Spinal cord (tissue), 10 donors: ENCODE data around the gene TCF7L1. TPM values are rescaled to one million over a fixed set of nuclear protein-coding genes. Genes with fewer than 3 reads are reported as not detected.
"Not testable (repeated sequence)": the region's sequence is repeated elsewhere in the genome, so short reads cannot be mapped to it uniquely, and the experiment has no call there.

ENCODE experiments used
- DNase-seq, 6 donors: peaks; one replicate each; pipeline versions ENCODE4 v3.0.0 to v3.0.0-alpha.2; 2013 to 2015; ENCODE audit warnings: low spot score in 6 of 6, low read depth in 4 of 6
- H3K27ac ChIP-seq: one replicate; pipeline ENCODE4 v1.5.1; 2013; ENCODE audit warnings: low read depth, low read length, control low read depth
- H3K27me3 ChIP-seq: one replicate; pipeline ENCODE4 v1.6.1; 2013; ENCODE audit warnings: low read length; ENCODE audit not compliant: control insufficient read depth, insufficient read depth
- H3K36me3 ChIP-seq: one replicate; pipeline ENCODE4 v1.6.1; 2013; ENCODE audit warnings: low read length; ENCODE audit not compliant: control insufficient read depth, insufficient read depth
- H3K4me1 ChIP-seq: one replicate; pipeline ENCODE4 v1.6.1; 2013; ENCODE audit warnings: low read length; ENCODE audit not compliant: control insufficient read depth, insufficient read depth
- H3K4me3 ChIP-seq: one replicate; pipeline ENCODE4 v1.5.1; 2013; ENCODE audit warnings: low read depth, low read length, control low read depth
- H3K9me3 ChIP-seq: one replicate; pipeline ENCODE4 v1.6.1; 2013; ENCODE audit warnings: low read length; ENCODE audit not compliant: control insufficient read depth, insufficient read depth
- WGBS: methylation state at CpG from one replicate; pipeline ENCODE4 v1.1.5; 2013; ENCODE audit warnings: missing lambda C conversion rate; ENCODE audit not compliant: insufficient coverage; 5-methylcytosine and 5-hydroxymethylcytosine counted together
- polyA plus RNA-seq, 2 donors: library from polyadenylated mRNA; unstranded; fragments of 120-200 nt; gene quantifications; one replicate each; pipeline ENCODE4 v1.2.1, GENCODE V29; 2013; ENCODE audit not compliant: insufficient read length in 2 of 2
- total RNA-seq, 2 donors: library from RNA; depleted of rRNA in 1 of 2; stranded (reverse); fragments of 120-200 nt in 1 of 2; fragments of >200 nt in 1 of 2; gene quantifications; one replicate each; pipeline versions ENCODE4 v1.2.3 to v1.2.4, GENCODE V29; 2013 to 2014
- donor health status: healthy.

The TCF7L1 gene
- total and polyA plus RNA-seq, 4 donors: 3.4 to 41.9 (median 19.9) TPM

GRCh38 chr2:85314884-85315242 lies 181.7 kb downstream of the TCF7L1 start:
- 95% methylated on average over 9 of the region's 10 CpGs for WGBS
- H3K4me1 ChIP-seq: peaks cover 2% of the 10 kb centered on the region
- H3K27ac ChIP-seq: no peak overlapping the region
- DNase-seq: no peak
- H3K4me3 ChIP-seq: no peak overlapping the region
- no peaks in the 10 kb centered on the region for H3K9me3 ChIP-seq
- H3K36me3 ChIP-seq: peaks cover 46% of the 10 kb centered on the region
- H3K27me3 ChIP-seq: no peaks in the 10 kb centered on the region

GRCh38 chr2:85315921-85316320 lies 182.7 kb downstream of the TCF7L1 start:
- H3K9me3 ChIP-seq, H3K27ac ChIP-seq, DNase-seq, H3K4me1 ChIP-seq, H3K4me3 ChIP-seq, H3K27me3 ChIP-seq: not testable (repeated sequence)
- H3K36me3 ChIP-seq: peaks cover 52% of the 10 kb centered on the region
- no CpG with 5 or more reads among the region's 5 CpGs for WGBS

- H3K4me3 ChIP-seq: no peak overlapping the region
- H3K9me3 ChIP-seq: no peaks in the 10 kb centered on the region
- DNase-seq: no peak
- WGBS: 90% methylated on average over 10 of the region's 11 CpGs
- no peak overlapping the region for H3K27ac ChIP-seq
- no peaks in the 10 kb centered on the region for H3K4me1 ChIP-seq
- H3K36me3 ChIP-seq: peaks cover 66% of the 10 kb centered on the region
- H3K27me3 ChIP-seq: no peaks in the 10 kb centered on the region
Measured at GRCh38 chr2:85318222-85319074, 185.3 kb downstream of the TCF7L1 start.

GRCh38 chr2:85319796-85320195 lies 186.6 kb downstream of the TCF7L1 start:
- H3K36me3 ChIP-seq: peaks cover 65% of the 10 kb centered on the region
- H3K27ac ChIP-seq: no peak overlapping the region

GRCh38 chr2:85323351-85323987 lies 190.3 kb downstream of the TCF7L1 start:
- Histone ChIP-seq H3K4me3 (no peak overlapping the region), H3K27me3 (no peaks in the 10 kb centered on the region), H3K4me1 (peaks cover 22% of the 10 kb centered on the region), H3K27ac (no peak overlapping the region), H3K9me3 (no peaks in the 10 kb centered on the region), H3K36me3 (peaks cover 49% of the 10 kb centered on the region)
- 82% methylated on average over 3 of the region's 9 CpGs for WGBS
- no peak for DNase-seq

More at GRCh38 chr2:85319796-85320195, 186.6 kb downstream of the TCF7L1 start:
- Histone ChIP-seq H3K4me3 (no peak overlapping the region), H3K9me3 (no peaks in the 10 kb centered on the region), H3K4me1 (peaks cover 3% of the 10 kb centered on the region), H3K27me3 (no peaks in the 10 kb centered on the region)
- WGBS: 96% methylated on average over 4 of the region's 4 CpGs
- no peak for DNase-seq

- H3K9me3 ChIP-seq, DNase-seq, H3K27ac ChIP-seq, H3K27me3 ChIP-seq, H3K4me3 ChIP-seq: not testable (repeated sequence)
- 92% methylated on average over 4 of the region's 11 CpGs for WGBS
- H3K4me1 ChIP-seq: peaks cover 22% of the 10 kb centered on the region
- peaks cover 48% of the 10 kb centered on the region for H3K36me3 ChIP-seq
Measured at GRCh38 chr2:85323988-85324367, 190.8 kb downstream of the TCF7L1 start.

- H3K4me1 ChIP-seq: peaks cover 22% of the 10 kb centered on the region
- peak overlapping the region; percentile 2 for H3K4me3 ChIP-seq
Measured at GRCh38 chr2:85324639-85325465, 191.7 kb downstream of the TCF7L1 start.

GRCh38 chr2:85325466-85325811 lies 192.2 kb downstream of the TCF7L1 start:
- H3K27ac ChIP-seq: no peak overlapping the region
- DNase-seq: no peak
- no peaks in the 10 kb centered on the region for H3K9me3 ChIP-seq
- H3K36me3 ChIP-seq: peaks cover 35% of the 10 kb centered on the region
- H3K4me1 ChIP-seq: peaks cover 22% of the 10 kb centered on the region
- no peak overlapping the region for H3K4me3 ChIP-seq
- WGBS: no CpG with 5 or more reads among the region's 9 CpGs
- H3K27me3 ChIP-seq: no peaks in the 10 kb centered on the region

More at GRCh38 chr2:85324639-85325465, 191.7 kb downstream of the TCF7L1 start:
- peaks cover 40% of the 10 kb centered on the region for H3K36me3 ChIP-seq
- DNase-seq: no peak
- no peak overlapping the region for H3K27ac ChIP-seq
- 50% methylated on average over 2 of the region's 10 CpGs for WGBS
- H3K27me3 ChIP-seq: no peaks in the 10 kb centered on the region
- H3K9me3 ChIP-seq: no peaks in the 10 kb centered on the region

- Histone ChIP-seq H3K36me3 (peaks cover 27% of the 10 kb centered on the region), H3K4me1 (peaks cover 22% of the 10 kb centered on the region), H3K4me3 (peak overlapping the region; percentile 91), H3K27ac (peak overlapping the region; percentile 33), H3K9me3 (no peaks in the 10 kb centered on the region), H3K27me3 (no peaks in the 10 kb centered on the region)
- DNase-seq: peak in 1 of 6 donors; percentile 22
- WGBS: 35% methylated on average over 27 of the region's 32 CpGs
Measured at GRCh38 chr2:85326406-85327159, 193.4 kb downstream of the TCF7L1 start.
